A673 (cell line): ENCODE measurements around the gene MAGEA4. TPM values are rescaled to one million over a fixed set of nuclear protein-coding genes. Genes with fewer than 3 reads are reported as not detected.

ENCODE experiments used
- BruUV-seq: library from RNA; stranded (reverse); fragments of 400-500 nt; replicated peaks from 2 replicates; lab custom pipeline; 2021; lab: Mats Ljungman, UMichigan
- CTCF ChIA-PET: fragments of 300-600 bp; sonication (Branson Sonifier 250); formaldehyde crosslinking; loops from one replicate; lab custom pipeline; 2022; ENCODE audit warnings: antibody characterized with exemption; lab: Charles Lee
- POLR2A ChIA-PET: fragments of 300-600 bp; sonication (Branson Sonifier 250); formaldehyde crosslinking; loops from one replicate; lab custom pipeline; 2022; ENCODE audit warnings: antibody characterized with exemption; ENCODE audit not compliant: low non-redundant PET; lab: Charles Lee
- DNase-seq: peaks from one replicate; pipeline ENCODE4 v3.0.0-alpha.2; 2015; ENCODE audit warnings: low spot score
- H3K27ac ChIP-seq: fragments of 200-600 bp; sonication (generic); 2 replicates; pipeline ENCODE4 v1.5.1; 2016; ENCODE audit warnings: mixed run types, low read depth, mild to moderate bottlenecking, mixed read lengths, antibody characterized with exemption, low read length; ENCODE audit not compliant: poor library complexity, severe bottlenecking
- H3K27me3 ChIP-seq: fragments of 200-600 bp; sonication (generic); replicated peaks from 2 replicates; pipeline ENCODE4 v1.6.1; 2017; ENCODE audit warnings: mixed run types, low read depth, mild to moderate bottlenecking, mixed read lengths, antibody characterized with exemption, low read length; ENCODE audit not compliant: insufficient read depth, poor library complexity
- H3K36me3 ChIP-seq: fragments of 200-600 bp; sonication (generic); 2 replicates; pipeline ENCODE4 v1.6.1; 2016; ENCODE audit warnings: mixed run types, mild to moderate bottlenecking, mixed read lengths, antibody characterized with exemption, low read length; ENCODE audit not compliant: insufficient read depth, poor library complexity, severe bottlenecking
- H3K4me1 ChIP-seq: fragments of 200-600 bp; sonication (generic); 2 replicates; pipeline ENCODE4 v1.6.1; 2017; ENCODE audit warnings: mixed run types, mild to moderate bottlenecking, mixed read lengths, antibody characterized with exemption, low read length; ENCODE audit not compliant: insufficient read depth, poor library complexity, severe bottlenecking
- H3K4me3 ChIP-seq: fragments of 200-600 bp; sonication (generic); 2 replicates; pipeline ENCODE4 v1.5.1; 2016; ENCODE audit warnings: low read depth, mixed run types, mild to moderate bottlenecking, mixed read lengths, low read length; ENCODE audit not compliant: poor library complexity, severe bottlenecking
- H3K9me3 ChIP-seq: fragments of 200-600 bp; sonication (generic); 2 replicates; pipeline ENCODE4 v1.6.1; 2016; ENCODE audit warnings: mixed run types, low read depth, mild to moderate bottlenecking, mixed read lengths, antibody characterized with exemption, low read length; ENCODE audit not compliant: poor library complexity, severe bottlenecking
- CTCF ChIP-seq: fragments of 300-800, 200-600 bp; sonication (generic); conservative IDR thresholded peaks from 2 replicates; pipeline ENCODE4 v1.5.1; 2017; ENCODE audit warnings: low read depth, mild to moderate bottlenecking, antibody characterized with exemption, low read length, moderate library complexity, mixed read lengths
- EZH2 ChIP-seq: fragments of 200-600 bp; sonication (generic); IDR thresholded peaks from 2 replicates; pipeline ENCODE4 v1.6.1; 2017; ENCODE audit warnings: borderline replicate concordance, low read depth, mild to moderate bottlenecking, mixed read lengths, antibody characterized with exemption, low read length; ENCODE audit not compliant: poor library complexity, severe bottlenecking
- intact Hi-C: fragments of 100-400 bp; cut with micrococcal nuclease; formaldehyde crosslinking; loops from one replicate; pipeline ENCODE4 v1.10.0; 2022; ENCODE audit not compliant: unreplicated experiment
- total RNA-seq: library from RNA; stranded (reverse); gene quantifications from 2 replicates; pipeline ENCODE4 v1.2.3, GENCODE V29; 2021

Gene MAGEA4
- total RNA-seq, 1 experiment from 2014 or later = not detected

GRCh38 chrX:151921866-151922265 lies 9.2 kb downstream of the MAGEA4 start:
- intact Hi-C loops = no loop called here
- Histone ChIP-seq H3K27me3 (no peaks in the 10 kb centered on the region), H3K9me3 (no peaks in the 10 kb centered on the region), H3K27ac (no peak overlapping the region), H3K36me3 (no peaks in the 10 kb centered on the region), H3K4me1 (no peaks in the 10 kb centered on the region), H3K4me3 (no peak overlapping the region)
- TF ChIP-seq EZH2 (no peak), CTCF (no peak)
- ChIA-PET CTCF (no interaction called here), POLR2A (no interaction called here)
- DNase-seq = no peak
- BruUV-seq = no TSS peak

- ChIA-PET CTCF (no interaction called here), POLR2A (no interaction called here)
- Histone ChIP-seq H3K4me1 (no peaks in the 10 kb centered on the region), H3K27ac (no peak overlapping the region), H3K27me3 (no peaks in the 10 kb centered on the region), H3K9me3 (no peaks in the 10 kb centered on the region), H3K36me3 (no peaks in the 10 kb centered on the region), H3K4me3 (no peak overlapping the region)
- intact Hi-C loops = no loop called here
- no peak for DNase-seq
- TF ChIP-seq EZH2 = no peak
- no peak for TF ChIP-seq CTCF
- no TSS peak for BruUV-seq
Observed at GRCh38 chrX:151922692-151923091, 10.0 kb downstream of the MAGEA4 start.

GRCh38 chrX:151923648-151924047 lies 11.0 kb downstream of the MAGEA4 start:
- H3K4me3 ChIP-seq = no peak overlapping the region
- POLR2A ChIA-PET = no interaction called here
- CTCF ChIA-PET = no interaction called here
- no peaks in the 10 kb centered on the region for H3K4me1 ChIP-seq
- no peaks in the 10 kb centered on the region for H3K36me3 ChIP-seq
- H3K27me3 ChIP-seq = no peaks in the 10 kb centered on the region
- BruUV-seq = no TSS peak
- no peak for TF ChIP-seq CTCF
- no peak for DNase-seq
- no peaks in the 10 kb centered on the region for H3K9me3 ChIP-seq
- H3K27ac ChIP-seq = no peak overlapping the region
- intact Hi-C loops = no loop called here
